ENCODE data around the gene TCTN1.

Gene TCTN1

GRCh38 chr12:110684312-110684836 lies 70.4 kb downstream of the TCTN1 start:
- DNase-seq = no peak

- no peak for DNase-seq
Measured at GRCh38 chr12:110686294-110686903, 72.5 kb downstream of the TCTN1 start.

GRCh38 chr12:110687396-110688169 lies 73.7 kb downstream of the TCTN1 start:
- DNase-seq = no peak

- DNase-seq = peak; percentile 18
Measured at GRCh38 chr12:110688446-110689280, 74.7 kb downstream of the TCTN1 start, which contains the start of gene HVCN1. Gene HVCN1, minus strand, starts transcription at chr12:110689115. Its CDS starts 5,870 bp downstream, at chr12:110683245.

- peak; percentile 37 for DNase-seq
Measured at GRCh38 chr12:110689281-110690126, 75.6 kb downstream of the TCTN1 start.

- no peak for DNase-seq
Measured at GRCh38 chr12:110690127-110690430, 76.2 kb downstream of the TCTN1 start.

GRCh38 chr12:110693731-110694130 lies 79.8 kb downstream of the TCTN1 start:
- DNase-seq = no peak

GRCh38 chr12:110694330-110694901 lies 80.5 kb downstream of the TCTN1 start:
- no peak for DNase-seq

- DNase-seq = no peak
Measured at GRCh38 chr12:110696283-110696682, 82.4 kb downstream of the TCTN1 start.

- DNase-seq = no peak
Measured at GRCh38 chr12:110697236-110697635, 83.3 kb downstream of the TCTN1 start.

- peak; percentile 61 for DNase-seq
Measured at GRCh38 chr12:110698171-110698902, 84.4 kb downstream of the TCTN1 start.
